K562 (cell line): Measurements from ENCODE around the gene MYCT1.

Source experiments
- ATF2 ChIP-seq: sonication (generic); formaldehyde crosslinking; IDR thresholded peaks from 2 replicates; pipeline ENCODE4 v1.8.1; 2022; ENCODE audit warnings: missing genetic modification reagents
- ELF4 ChIP-seq: fragments of 450-650 bp; formaldehyde crosslinking; IDR thresholded peaks from 2 replicates; pipeline ENCODE4 v1.4.0; 2022; ENCODE audit warnings: missing genetic modification characterization
- GTF3C2 ChIP-seq: IDR thresholded peaks from 3 replicates; pipeline ENCODE4 v1.6.1; 2011; ENCODE audit warnings: borderline replicate concordance, mild to moderate bottlenecking, moderate library complexity; ENCODE audit not compliant: insufficient read length; ENCODE audit errors: extremely low read depth
- NFYB ChIP-seq: IDR thresholded peaks from 2 replicates; pipeline ENCODE4 v1.6.1; 2011; ENCODE audit warnings: mild to moderate bottlenecking, moderate library complexity; ENCODE audit not compliant: insufficient read length; ENCODE audit errors: extremely low read depth
- POLR2A ChIP-seq: fragments of 450-650 bp; conservative IDR thresholded peaks from 2 replicates; pipeline ENCODE4 v1.6.1; 2016
- TCF7 ChIP-seq: sonication (generic); IDR thresholded peaks from 2 replicates; pipeline ENCODE4 v1.6.1; 2016; ENCODE audit warnings: antibody characterized with exemption, borderline replicate concordance
- ZNF124 ChIP-seq: sonication (generic); formaldehyde crosslinking; IDR thresholded peaks from 2 replicates; pipeline ENCODE4 v1.8.1; 2022; ENCODE audit warnings: missing genetic modification reagents
- ZNF76 ChIP-seq: fragments of 250-450 bp; sonication (Bioruptor Pico); IDR thresholded peaks from 2 replicates; pipeline ENCODE4 v1.4.0; 2020; ENCODE audit warnings: mild to moderate bottlenecking, moderate library complexity, borderline replicate concordance
- TF ChIP-seq, protein P1 (sequence below): sonication (generic); formaldehyde crosslinking; IDR thresholded peaks from 2 replicates; pipeline ENCODE4 v1.8.1; 2023; ENCODE audit warnings: mild to moderate bottlenecking, missing genetic modification reagents
- TF ChIP-seq, protein P2 (sequence below), 3 experiments: IDR thresholded peaks in 2 of 3; conservative IDR thresholded peaks in 1 of 3; 2 replicates each; pipeline ENCODE4 v1.5.1; 2011 to 2012; ENCODE audit warnings: low read length in 3 of 3, mild to moderate bottlenecking in 3 of 3, control low read depth in 2 of 3, improper control_type of control experiment in 1 of 3, inconsistent platforms in 1 of 3, low read depth in 1 of 3, mixed read lengths in 1 of 3, moderate library complexity in 1 of 3; ENCODE audit not compliant: insufficient read depth in 2 of 3
- TF ChIP-seq, protein P3 (sequence below): sonication (generic); formaldehyde crosslinking; IDR thresholded peaks from 2 replicates; pipeline ENCODE4 v1.8.0; 2023; ENCODE audit warnings: mild to moderate bottlenecking, missing genetic modification reagents

DNA sequence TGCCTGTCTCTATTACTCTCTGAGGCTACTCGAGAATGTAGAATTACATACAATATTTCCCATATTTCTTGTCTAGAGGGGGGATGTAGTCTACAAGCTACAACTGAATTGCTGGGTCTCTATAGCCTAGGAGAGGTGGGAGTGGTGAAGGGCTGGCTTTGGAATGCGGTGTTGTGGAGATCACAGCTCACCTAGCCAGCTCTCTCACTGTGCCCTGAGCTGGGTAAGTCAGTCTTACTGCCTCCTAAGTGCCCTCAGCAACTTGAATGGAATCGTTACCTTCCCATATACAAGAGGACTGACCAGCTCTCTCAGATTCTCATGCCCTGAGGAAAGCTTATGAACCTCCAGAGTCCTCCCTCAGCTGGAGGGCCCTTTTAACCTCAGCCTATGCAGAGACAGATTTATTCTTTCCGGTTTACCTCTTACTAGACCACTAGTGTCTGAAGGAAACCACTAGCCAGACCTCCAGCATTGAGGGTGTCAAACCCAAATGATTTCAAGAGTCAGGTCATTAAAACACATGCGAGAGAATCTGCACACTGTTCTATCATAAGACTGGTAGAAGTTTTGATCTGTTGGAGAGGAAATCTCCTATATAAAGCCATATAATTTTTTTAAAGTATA is 73.5 kb downstream of the MYCT1 start:
- TF ChIP-seq, protein P1, sequence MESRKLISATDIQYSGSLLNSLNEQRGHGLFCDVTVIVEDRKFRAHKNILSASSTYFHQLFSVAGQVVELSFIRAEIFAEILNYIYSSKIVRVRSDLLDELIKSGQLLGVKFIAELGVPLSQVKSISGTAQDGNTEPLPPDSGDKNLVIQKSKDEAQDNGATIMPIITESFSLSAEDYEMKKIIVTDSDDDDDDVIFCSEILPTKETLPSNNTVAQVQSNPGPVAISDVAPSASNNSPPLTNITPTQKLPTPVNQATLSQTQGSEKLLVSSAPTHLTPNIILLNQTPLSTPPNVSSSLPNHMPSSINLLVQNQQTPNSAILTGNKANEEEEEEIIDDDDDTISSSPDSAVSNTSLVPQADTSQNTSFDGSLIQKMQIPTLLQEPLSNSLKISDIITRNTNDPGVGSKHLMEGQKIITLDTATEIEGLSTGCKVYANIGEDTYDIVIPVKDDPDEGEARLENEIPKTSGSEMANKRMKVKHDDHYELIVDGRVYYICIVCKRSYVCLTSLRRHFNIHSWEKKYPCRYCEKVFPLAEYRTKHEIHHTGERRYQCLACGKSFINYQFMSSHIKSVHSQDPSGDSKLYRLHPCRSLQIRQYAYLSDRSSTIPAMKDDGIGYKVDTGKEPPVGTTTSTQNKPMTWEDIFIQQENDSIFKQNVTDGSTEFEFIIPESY = no peak
- TF ChIP-seq NFYB (no peak), ZNF124 (no peak), ELF4 (CRISPR knock-in tag) (no peak), GTF3C2 (no peak), ZNF76 (CRISPR knock-in tag) (no peak), POLR2A (no peak), TCF7 (no peak), ATF2 (CRISPR knock-in tag) (no peak)
- TF ChIP-seq, protein P2, sequence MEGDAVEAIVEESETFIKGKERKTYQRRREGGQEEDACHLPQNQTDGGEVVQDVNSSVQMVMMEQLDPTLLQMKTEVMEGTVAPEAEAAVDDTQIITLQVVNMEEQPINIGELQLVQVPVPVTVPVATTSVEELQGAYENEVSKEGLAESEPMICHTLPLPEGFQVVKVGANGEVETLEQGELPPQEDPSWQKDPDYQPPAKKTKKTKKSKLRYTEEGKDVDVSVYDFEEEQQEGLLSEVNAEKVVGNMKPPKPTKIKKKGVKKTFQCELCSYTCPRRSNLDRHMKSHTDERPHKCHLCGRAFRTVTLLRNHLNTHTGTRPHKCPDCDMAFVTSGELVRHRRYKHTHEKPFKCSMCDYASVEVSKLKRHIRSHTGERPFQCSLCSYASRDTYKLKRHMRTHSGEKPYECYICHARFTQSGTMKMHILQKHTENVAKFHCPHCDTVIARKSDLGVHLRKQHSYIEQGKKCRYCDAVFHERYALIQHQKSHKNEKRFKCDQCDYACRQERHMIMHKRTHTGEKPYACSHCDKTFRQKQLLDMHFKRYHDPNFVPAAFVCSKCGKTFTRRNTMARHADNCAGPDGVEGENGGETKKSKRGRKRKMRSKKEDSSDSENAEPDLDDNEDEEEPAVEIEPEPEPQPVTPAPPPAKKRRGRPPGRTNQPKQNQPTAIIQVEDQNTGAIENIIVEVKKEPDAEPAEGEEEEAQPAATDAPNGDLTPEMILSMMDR (IDR thresholded peaks at IDR 0.05 in 2 of 3, conservative IDR thresholded peaks at IDR 0.05 in 1 of 3; ENCODE audit: insufficient read depth in 2 of 3, low read depth in 1 of 3, low read length in 3 of 3) = no peak
- TF ChIP-seq, protein P3, sequence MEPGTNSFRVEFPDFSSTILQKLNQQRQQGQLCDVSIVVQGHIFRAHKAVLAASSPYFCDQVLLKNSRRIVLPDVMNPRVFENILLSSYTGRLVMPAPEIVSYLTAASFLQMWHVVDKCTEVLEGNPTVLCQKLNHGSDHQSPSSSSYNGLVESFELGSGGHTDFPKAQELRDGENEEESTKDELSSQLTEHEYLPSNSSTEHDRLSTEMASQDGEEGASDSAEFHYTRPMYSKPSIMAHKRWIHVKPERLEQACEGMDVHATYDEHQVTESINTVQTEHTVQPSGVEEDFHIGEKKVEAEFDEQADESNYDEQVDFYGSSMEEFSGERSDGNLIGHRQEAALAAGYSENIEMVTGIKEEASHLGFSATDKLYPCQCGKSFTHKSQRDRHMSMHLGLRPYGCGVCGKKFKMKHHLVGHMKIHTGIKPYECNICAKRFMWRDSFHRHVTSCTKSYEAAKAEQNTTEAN = no peak
